ENCODE measurements around the gene CCP110. TPM values are rescaled to one million over a fixed set of nuclear protein-coding genes. Genes with fewer than 3 reads are reported as not detected.

CCP110 gene
- total RNA-seq, 2 experiments from 2014 or later, result 22.6 to 38.4 TPM

- TF ChIP-seq EZH2phosphoT487 (IDR thresholded peaks at IDR 0.05; ENCODE audit: borderline replicate concordance, low read depth, low read length), result no peak
- peak; percentile 79 for TF ChIP-seq CTCF (conservative IDR thresholded peaks at IDR 0.05; ENCODE audit: low read length)
These were observed 60.0 kb downstream of the CCP110 start for GRCh38 chr16:19583665-19584300.

DNA sequence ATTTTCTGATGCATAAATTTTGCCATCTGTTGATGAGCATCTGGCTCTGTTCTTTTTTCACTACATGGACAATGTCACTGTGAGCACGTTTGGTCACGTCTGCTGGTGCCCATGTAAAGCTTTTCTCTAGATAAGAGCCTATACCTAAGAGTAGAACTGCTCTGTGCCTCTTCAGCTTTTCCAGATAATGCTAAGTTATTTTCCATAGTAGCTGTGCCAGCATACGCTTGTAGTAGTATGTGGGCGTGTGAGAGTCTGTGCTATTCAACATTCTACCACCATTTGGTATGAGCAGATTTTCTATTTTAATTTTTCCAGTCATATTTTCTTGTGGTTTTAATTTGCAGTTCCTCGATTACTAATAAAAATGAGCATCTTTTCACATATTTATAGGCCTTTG is 64.9 kb downstream of the CCP110 start:
- Histone ChIP-seq H3K4me3 (ENCODE audit: low read depth, low read length, poor library complexity, severe bottlenecking) (no peak overlapping the region), H3K36me3 (ENCODE audit: insufficient read depth, low read length) (peaks cover 36% of the 10 kb centered on the region), H3K9me3 (ENCODE audit: low read length) (no peaks in the 10 kb centered on the region), H3K4me2 (ENCODE audit: low read length) (no peak overlapping the region), H2AFZ (ENCODE audit: low read length) (no peak overlapping the region), H3K27ac (ENCODE audit: low read depth, low read length, poor library complexity, severe bottlenecking) (no peak overlapping the region), H3K79me2 (ENCODE audit: insufficient read depth, low read depth, low read length) (no peaks in the 10 kb centered on the region), H3K9me2 (ENCODE audit: insufficient read depth, low read length) (no peaks in the 10 kb centered on the region), H4K20me1 (ENCODE audit: insufficient read depth, low read length) (no peaks in the 10 kb centered on the region), H3K4me1 (ENCODE audit: insufficient read depth, low read length, poor library complexity, severe bottlenecking) (no peaks in the 10 kb centered on the region)
- no TSS peak for BruUV-seq (replicated peaks)
- ChIA-PET POLR2A (interaction anchor here (0.6 kb wide), 1 partner anchor 87 kb away, joined by 3 read pairs; no protein-coding TSS in a partner anchor), CTCF (ENCODE audit: unreplicated experiment) (no interaction called here)
- no peak for TF ChIP-seq EZH2phosphoT487 (IDR thresholded peaks at IDR 0.05; ENCODE audit: borderline replicate concordance, low read depth, low read length)
- no peak for TF ChIP-seq CTCF (conservative IDR thresholded peaks at IDR 0.05; ENCODE audit: low read length)
- no peak for DNase-seq (ENCODE audit: low spot score)
- intact Hi-C loops (cut with micrococcal nuclease; ENCODE audit: unreplicated experiment), result no loop called here

More at GRCh38 chr16:19583665-19584300, 60.0 kb downstream of the CCP110 start:
- peaks cover 6% of the 10 kb centered on the region; the same call in 1 of the 2 replicates for H3K9me3 ChIP-seq (ENCODE audit: low read length)
- no peaks in the 10 kb centered on the region for H3K79me2 ChIP-seq (ENCODE audit: insufficient read depth, low read depth, low read length)
- ChIA-PET POLR2A (no interaction called here), CTCF (ENCODE audit: unreplicated experiment) (interaction anchor here (0.9 to 1.4 kb wide), 3 partner anchors 16 to 303 kb away, joined by 3 to 4 read pairs (median 3); no protein-coding TSS in a partner anchor)
- H3K4me2 ChIP-seq (ENCODE audit: low read length), result no peak overlapping the region
- no peak overlapping the region for H2AFZ ChIP-seq (ENCODE audit: low read length)
- peak; percentile 39 for DNase-seq (ENCODE audit: low spot score)
- no peak overlapping the region for H3K27ac ChIP-seq (ENCODE audit: low read depth, low read length, poor library complexity, severe bottlenecking)
- H4K20me1 ChIP-seq (ENCODE audit: insufficient read depth, low read length), result no peaks in the 10 kb centered on the region
- H3K36me3 ChIP-seq (ENCODE audit: insufficient read depth, low read length), result peaks cover 65% of the 10 kb centered on the region
- no peaks in the 10 kb centered on the region for H3K4me1 ChIP-seq (ENCODE audit: insufficient read depth, low read length, poor library complexity, severe bottlenecking)
- intact Hi-C loops (cut with micrococcal nuclease; ENCODE audit: unreplicated experiment), result no loop called here
- no peak overlapping the region for H3K4me3 ChIP-seq (ENCODE audit: low read depth, low read length, poor library complexity, severe bottlenecking)
- BruUV-seq (replicated peaks), result no TSS peak
- no peaks in the 10 kb centered on the region for H3K9me2 ChIP-seq (ENCODE audit: insufficient read depth, low read length)

GRCh38 chr16:19589106-19589505 is 65.4 kb downstream of the CCP110 start:
- H3K36me3 ChIP-seq (ENCODE audit: insufficient read depth, low read length), result peaks cover 32% of the 10 kb centered on the region
- no peak overlapping the region for H3K4me3 ChIP-seq (ENCODE audit: low read depth, low read length, poor library complexity, severe bottlenecking)
- no peak for DNase-seq (ENCODE audit: low spot score)
- H3K4me1 ChIP-seq (ENCODE audit: insufficient read depth, low read length, poor library complexity, severe bottlenecking), result no peaks in the 10 kb centered on the region
- POLR2A ChIA-PET, result interaction anchor here (1.6 kb wide), 1 partner anchor 11 kb away, joined by 4 read pairs; no protein-coding TSS in a partner anchor
- no TSS peak for BruUV-seq (replicated peaks)
- H3K9me2 ChIP-seq (ENCODE audit: insufficient read depth, low read length), result no peaks in the 10 kb centered on the region
- intact Hi-C loops (cut with micrococcal nuclease; ENCODE audit: unreplicated experiment), result no loop called here
- CTCF ChIA-PET (ENCODE audit: unreplicated experiment), result no interaction called here
- no peak overlapping the region for H3K27ac ChIP-seq (ENCODE audit: low read depth, low read length, poor library complexity, severe bottlenecking)
- no peak overlapping the region for H3K4me2 ChIP-seq (ENCODE audit: low read length)
- TF ChIP-seq CTCF (conservative IDR thresholded peaks at IDR 0.05; ENCODE audit: low read length) (no peak), EZH2phosphoT487 (IDR thresholded peaks at IDR 0.05; ENCODE audit: borderline replicate concordance, low read depth, low read length) (no peak)
- no peaks in the 10 kb centered on the region for H3K9me3 ChIP-seq (ENCODE audit: low read length)
- H4K20me1 ChIP-seq (ENCODE audit: insufficient read depth, low read length), result no peaks in the 10 kb centered on the region
- H2AFZ ChIP-seq (ENCODE audit: low read length), result no peak overlapping the region
- no peaks in the 10 kb centered on the region for H3K79me2 ChIP-seq (ENCODE audit: insufficient read depth, low read depth, low read length)

Measured in OCI-LY7 (cell line).